HEK293 (cell line): Measurements from ENCODE around the gene BRMS1.

Experiments used
- CTCF ChIA-PET: fragments of 350-600 bp; formaldehyde crosslinking; extraction: SDS; loops from one replicate; lab custom pipeline; 2021; ENCODE audit warnings: antibody characterized with exemption; lab: Yijun Ruan, JAX
- POLR2A ChIA-PET: fragments of 300-600 bp; formaldehyde crosslinking; extraction: SDS; loops from one replicate; lab custom pipeline; 2020; ENCODE audit warnings: antibody characterized with exemption, inconsistent platforms; lab: Yijun Ruan, JAX
- H3K27ac ChIP-seq: fragments of 200-500 bp; sonication (Bioruptor generic); 2 replicates; pipeline ENCODE4 v1.5.1; 2014; ENCODE audit warnings: low read depth, low read length, control low read depth, inconsistent platforms; ENCODE audit errors: extremely low read depth
- H3K36me3 ChIP-seq, 2 experiments: fragments of 200-500 bp in 1 of 2; sonication (Bioruptor generic) in 1 of 2; 1 replicate in 1 of 2; 2 replicates in 1 of 2; pipeline ENCODE4 v1.5.1; 2014 to 2017; ENCODE audit warnings: inconsistent platforms in 2 of 2, low read length in 2 of 2; ENCODE audit not compliant: control insufficient read depth in 2 of 2, insufficient read depth in 1 of 2
- H3K4me1 ChIP-seq: fragments of 200-500 bp; sonication (Bioruptor generic); 2 replicates; pipeline ENCODE4 v1.5.1; 2014; ENCODE audit warnings: mild to moderate bottlenecking, low read length, inconsistent platforms; ENCODE audit not compliant: control insufficient read depth, insufficient read depth
- H3K4me3 ChIP-seq: 2 replicates; pipeline ENCODE4 v1.5.1; 2011; ENCODE audit warnings: low read depth, mild to moderate bottlenecking, control low read depth, low read length, moderate library complexity
- H3K9me3 ChIP-seq: fragments of 200-500 bp; sonication (Bioruptor generic); 2 replicates; pipeline ENCODE4 v1.5.1; 2014; ENCODE audit warnings: low read depth, low read length, inconsistent platforms; ENCODE audit not compliant: control insufficient read depth, insufficient read depth
- BCL11A ChIP-seq: fragments of 450-650 bp; formaldehyde crosslinking; IDR thresholded peaks from 2 replicates; pipeline ENCODE4 v1.5.1; 2016; ENCODE audit warnings: low read depth, missing biosample characterization, missing genetic modification characterization
- PRDM1 ChIP-seq: fragments of 450-650 bp; formaldehyde crosslinking; IDR thresholded peaks from 2 replicates; pipeline ENCODE4; 2016; ENCODE audit warnings: missing biosample characterization, missing genetic modification characterization
- SALL2 ChIP-seq: fragments of 450-650 bp; formaldehyde crosslinking; IDR thresholded peaks from 2 replicates; pipeline ENCODE4 v1.5.0; 2017; ENCODE audit warnings: missing biosample characterization, mild to moderate bottlenecking, missing genetic modification characterization, borderline replicate concordance
- ZIC2 ChIP-seq: fragments of 450-650 bp; formaldehyde crosslinking; IDR thresholded peaks from 2 replicates; pipeline ENCODE4 v1.5.1; 2016; ENCODE audit warnings: missing biosample characterization, missing genetic modification characterization
- ZNF133 ChIP-seq: fragments of 450-650 bp; formaldehyde crosslinking; IDR thresholded peaks from 2 replicates; pipeline ENCODE4 v1.5.1; 2016; ENCODE audit warnings: missing biosample characterization, missing genetic modification characterization
- ZNF140 ChIP-seq: fragments of 450-650 bp; formaldehyde crosslinking; IDR thresholded peaks from 2 replicates; pipeline ENCODE4 v1.5.1; 2016; ENCODE audit warnings: missing biosample characterization, missing genetic modification characterization
- ZNF223 ChIP-seq: fragments of 450-650 bp; formaldehyde crosslinking; IDR thresholded peaks from 2 replicates; pipeline ENCODE4 v1.5.1; 2016; ENCODE audit warnings: missing biosample characterization, missing genetic modification characterization
- ZNF274 ChIP-seq, 2 experiments: fragments of 200-500 bp in 1 of 2; fragments of 450-650 bp in 1 of 2; sonication (Bioruptor generic) in 1 of 2; formaldehyde crosslinking in 1 of 2; IDR thresholded peaks; 2 replicates each; pipeline versions ENCODE4 v1.5.1 to v1.6.1; 2014 to 2016; ENCODE audit warnings: borderline replicate concordance in 1 of 2, inconsistent platforms in 1 of 2, low read length in 1 of 2, missing biosample characterization in 1 of 2, missing genetic modification characterization in 1 of 2
- ZNF416 ChIP-seq: fragments of 450-650 bp; formaldehyde crosslinking; IDR thresholded peaks from 2 replicates; pipeline ENCODE4 v1.5.1; 2016; ENCODE audit warnings: missing biosample characterization, missing genetic modification characterization
- ZNF707 ChIP-seq: fragments of 450-650 bp; formaldehyde crosslinking; IDR thresholded peaks from 2 replicates; pipeline ENCODE4 v1.5.1; 2016; ENCODE audit warnings: missing biosample characterization, missing genetic modification characterization
- ZNF791 ChIP-seq: fragments of 450-650 bp; formaldehyde crosslinking; IDR thresholded peaks from 2 replicates; pipeline ENCODE4 v1.5.1; 2016; ENCODE audit warnings: missing biosample characterization, missing genetic modification characterization
- TF ChIP-seq, protein P1 (sequence below): fragments of 450-650 bp; formaldehyde crosslinking; IDR thresholded peaks from 2 replicates; pipeline ENCODE4 v1.5.1; 2017; ENCODE audit warnings: missing biosample characterization, mild to moderate bottlenecking, missing genetic modification characterization, moderate library complexity
- TF ChIP-seq, protein P2 (sequence below): fragments of 450-650 bp; formaldehyde crosslinking; IDR thresholded peaks from 2 replicates; pipeline ENCODE4 v1.5.1; 2016; ENCODE audit warnings: missing biosample characterization, missing genetic modification characterization
- TF ChIP-seq, protein P3 (sequence below): fragments of 450-650 bp; formaldehyde crosslinking; IDR thresholded peaks from 2 replicates; pipeline ENCODE4 v1.5.1; 2016; ENCODE audit warnings: missing biosample characterization, missing genetic modification characterization

Gene BRMS1

DNA sequence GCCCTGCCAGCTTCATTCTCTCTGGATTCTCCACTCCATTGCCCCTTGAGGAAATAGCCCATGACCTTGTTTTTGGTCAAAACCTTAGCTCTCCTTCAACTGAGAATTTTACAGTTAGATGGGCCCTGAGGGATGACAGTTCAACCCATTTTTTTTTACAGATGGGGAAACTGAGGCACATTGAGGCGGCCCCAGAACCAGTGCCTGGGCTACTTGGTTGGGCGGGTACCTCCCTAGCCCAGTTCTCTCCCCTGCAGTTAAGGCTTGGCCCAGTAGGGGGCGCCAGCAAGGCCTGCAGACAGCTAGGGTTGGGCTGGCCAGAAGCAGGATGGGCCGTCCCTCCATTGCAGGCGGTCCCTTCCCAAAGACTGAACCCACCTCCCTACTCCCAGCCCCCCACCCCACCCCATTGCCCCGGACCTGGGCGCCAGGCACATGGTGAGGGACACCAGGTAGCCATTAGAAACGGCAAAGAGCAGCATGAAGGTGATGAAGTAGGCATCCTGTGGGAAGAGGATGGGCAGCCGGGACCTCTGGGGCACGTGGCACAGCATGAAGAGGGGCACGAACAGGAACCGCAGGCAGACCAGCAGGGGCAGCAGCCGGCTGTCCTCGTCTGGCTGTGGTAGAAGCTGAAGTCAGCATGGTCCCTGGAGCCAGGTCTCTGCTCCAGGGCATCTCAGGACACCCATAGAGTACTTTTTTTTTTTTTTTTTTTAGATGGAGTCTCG is 19.1 kb upstream of the BRMS1 start:
- H3K36me3 ChIP-seq: peaks cover 0 to 55% of the 10 kb centered on the region in 2 experiments; a peak in 1 of 3 replicates
- CTCF ChIA-PET: interaction anchor here (0.6 to 5.6 kb wide), 27 partner anchors 8 to 1063 kb away, joined by 3 to 58 read pairs (median 4); partner anchors contain the start of genes BRMS1 and SLC29A2
- H3K4me3 ChIP-seq: no peak overlapping the region
- TF ChIP-seq ZNF416 (tag by site-specific recombination) (no peak), PRDM1 (tag by site-specific recombination) (no peak), ZNF140 (tag by site-specific recombination) (no peak), ZIC2 (tag by site-specific recombination) (peak; percentile 71)
- TF ChIP-seq, protein P1, sequence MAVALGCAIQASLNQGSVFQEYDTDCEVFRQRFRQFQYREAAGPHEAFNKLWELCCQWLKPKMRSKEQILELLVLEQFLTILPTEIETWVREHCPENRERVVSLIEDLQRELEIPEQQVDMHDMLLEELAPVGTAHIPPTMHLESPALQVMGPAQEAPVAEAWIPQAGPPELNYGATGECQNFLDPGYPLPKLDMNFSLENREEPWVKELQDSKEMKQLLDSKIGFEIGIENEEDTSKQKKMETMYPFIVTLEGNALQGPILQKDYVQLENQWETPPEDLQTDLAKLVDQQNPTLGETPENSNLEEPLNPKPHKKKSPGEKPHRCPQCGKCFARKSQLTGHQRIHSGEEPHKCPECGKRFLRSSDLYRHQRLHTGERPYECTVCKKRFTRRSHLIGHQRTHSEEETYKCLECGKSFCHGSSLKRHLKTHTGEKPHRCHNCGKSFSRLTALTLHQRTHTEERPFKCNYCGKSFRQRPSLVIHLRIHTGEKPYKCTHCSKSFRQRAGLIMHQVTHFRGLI (tag by site-specific recombination): peak; percentile 54
- TF ChIP-seq, protein P2, sequence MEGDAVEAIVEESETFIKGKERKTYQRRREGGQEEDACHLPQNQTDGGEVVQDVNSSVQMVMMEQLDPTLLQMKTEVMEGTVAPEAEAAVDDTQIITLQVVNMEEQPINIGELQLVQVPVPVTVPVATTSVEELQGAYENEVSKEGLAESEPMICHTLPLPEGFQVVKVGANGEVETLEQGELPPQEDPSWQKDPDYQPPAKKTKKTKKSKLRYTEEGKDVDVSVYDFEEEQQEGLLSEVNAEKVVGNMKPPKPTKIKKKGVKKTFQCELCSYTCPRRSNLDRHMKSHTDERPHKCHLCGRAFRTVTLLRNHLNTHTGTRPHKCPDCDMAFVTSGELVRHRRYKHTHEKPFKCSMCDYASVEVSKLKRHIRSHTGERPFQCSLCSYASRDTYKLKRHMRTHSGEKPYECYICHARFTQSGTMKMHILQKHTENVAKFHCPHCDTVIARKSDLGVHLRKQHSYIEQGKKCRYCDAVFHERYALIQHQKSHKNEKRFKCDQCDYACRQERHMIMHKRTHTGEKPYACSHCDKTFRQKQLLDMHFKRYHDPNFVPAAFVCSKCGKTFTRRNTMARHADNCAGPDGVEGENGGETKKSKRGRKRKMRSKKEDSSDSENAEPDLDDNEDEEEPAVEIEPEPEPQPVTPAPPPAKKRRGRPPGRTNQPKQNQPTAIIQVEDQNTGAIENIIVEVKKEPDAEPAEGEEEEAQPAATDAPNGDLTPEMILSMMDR (tag by site-specific recombination): peak; percentile 51
- TF ChIP-seq, protein P3, sequence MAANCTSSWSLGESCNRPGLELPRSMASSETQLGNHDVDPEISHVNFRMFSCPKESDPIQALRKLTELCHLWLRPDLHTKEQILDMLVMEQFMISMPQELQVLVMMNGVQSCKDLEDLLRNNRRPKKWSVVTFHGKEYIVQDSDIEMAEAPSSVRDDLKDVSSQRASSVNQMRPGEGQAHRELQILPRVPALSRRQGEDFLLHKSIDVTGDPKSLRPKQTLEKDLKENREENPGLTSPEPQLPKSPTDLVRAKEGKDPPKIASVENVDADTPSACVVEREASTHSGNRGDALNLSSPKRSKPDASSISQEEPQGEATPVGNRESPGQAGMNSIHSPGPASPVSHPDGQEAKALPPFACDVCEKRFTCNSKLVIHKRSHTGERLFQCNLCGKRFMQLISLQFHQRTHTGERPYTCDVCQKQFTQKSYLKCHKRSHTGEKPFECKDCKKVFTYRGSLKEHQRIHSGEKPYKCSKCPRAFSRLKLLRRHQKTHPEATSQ (tag by site-specific recombination): 0 out of 2 replicates have a peak, but pooled peaks have one; percentile 14
- POLR2A ChIA-PET: interaction anchor here (0.6 to 2.2 kb wide), 3 partner anchors 8 to 20 kb away, joined by 3 to 7 read pairs (median 5); partner anchors contain the start of gene SLC29A2
- H3K4me1 ChIP-seq: no peaks in the 10 kb centered on the region
- H3K9me3 ChIP-seq: no peaks in the 10 kb centered on the region
- H3K27ac ChIP-seq: no peak overlapping the region

DNA sequence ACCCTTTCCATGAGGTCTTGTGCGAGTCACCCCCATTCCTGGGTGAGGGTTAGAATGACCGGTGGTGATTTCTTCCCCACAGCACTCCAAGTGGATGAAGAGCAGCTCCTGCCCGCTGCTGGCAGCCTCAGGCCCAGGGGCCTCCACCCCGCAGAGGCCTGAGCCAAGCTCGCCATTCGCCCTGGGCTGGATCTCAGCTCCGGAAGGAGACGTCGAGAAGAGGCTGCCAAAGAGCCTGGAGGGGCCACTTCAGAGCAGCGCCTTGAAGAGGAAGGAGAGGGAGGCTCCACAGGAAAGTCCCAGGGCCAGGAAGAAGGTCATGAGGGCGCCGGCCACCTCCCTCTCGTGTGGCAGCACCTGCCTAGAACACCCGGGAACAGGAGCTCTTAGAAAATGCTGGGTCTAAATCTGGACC is 18.3 kb upstream of the BRMS1 start:
- no peak overlapping the region for H3K4me3 ChIP-seq
- POLR2A ChIA-PET: interaction anchor here (0.6 to 2.2 kb wide), 3 partner anchors 9 to 19 kb away, joined by 3 to 7 read pairs (median 4); partner anchors contain the start of gene SLC29A2

DNA sequence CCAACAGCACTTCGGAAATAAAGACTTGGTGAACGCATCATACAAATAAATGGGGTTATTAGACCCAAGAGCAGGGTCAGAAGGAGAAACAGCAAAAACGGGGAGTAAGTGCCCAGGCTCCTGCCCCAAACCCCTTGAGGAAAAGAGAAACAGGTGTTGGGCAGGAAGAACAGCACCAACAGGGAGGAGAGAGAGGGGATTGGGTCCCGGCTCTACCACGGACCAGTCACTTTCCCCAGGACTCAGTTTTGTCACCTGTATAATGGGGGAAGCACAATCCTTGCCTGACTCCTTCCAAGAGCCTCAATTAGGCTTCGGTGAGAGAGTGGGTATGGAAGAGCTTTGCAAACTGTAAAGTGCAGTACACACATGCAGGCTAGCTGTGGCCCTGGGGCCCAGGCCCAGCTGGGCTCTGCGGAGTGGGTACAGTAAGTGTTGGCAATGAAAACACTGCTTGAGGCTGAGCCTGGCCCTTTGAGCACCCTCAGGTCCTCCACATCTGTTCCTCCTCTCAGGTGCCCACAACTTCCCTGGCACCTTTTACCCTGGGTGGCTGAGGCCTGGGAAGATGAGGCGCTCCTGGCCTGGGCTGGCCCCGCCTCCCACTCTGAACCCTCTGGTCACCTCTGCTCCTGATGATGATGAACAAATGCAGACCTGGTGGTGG is 17.7 kb upstream of the BRMS1 start:
- H3K36me3 ChIP-seq: peaks cover 0 to 41% of the 10 kb centered on the region in 2 experiments; a peak in 1 of 3 replicates
- no peak overlapping the region for H3K27ac ChIP-seq
- H3K4me3 ChIP-seq: no peak overlapping the region
- TF ChIP-seq ZNF416 (tag by site-specific recombination): no peak
- no peak for TF ChIP-seq SALL2 (tag by site-specific recombination)
- TF ChIP-seq ZNF223: no peak
- no peak for TF ChIP-seq ZNF133 (tag by site-specific recombination)
- TF ChIP-seq, protein P1 (tag by site-specific recombination): no peak
- H3K9me3 ChIP-seq: no peaks in the 10 kb centered on the region
- no peaks in the 10 kb centered on the region for H3K4me1 ChIP-seq
- POLR2A ChIA-PET: interaction anchor here (1.2 to 2.2 kb wide), 2 partner anchors 9 to 15 kb away, joined by 4 to 7 read pairs; partner anchors contain the start of gene SLC29A2
- CTCF ChIA-PET: interaction anchor here (0.9 to 5.6 kb wide), 7 partner anchors 8 to 77 kb away, joined by 3 to 58 read pairs (median 6); no protein-coding TSS in a partner anchor

More for the DNA sequence above, 18.3 kb upstream of the BRMS1 start:
- no peak for TF ChIP-seq ZNF707 (tag by site-specific recombination)
- no peak for TF ChIP-seq ZNF791
- TF ChIP-seq ZNF274 (IDR thresholded peaks at IDR 0.05; ENCODE audit: low read length): no peak
- TF ChIP-seq ZNF274 (tag by site-specific recombination; IDR thresholded peaks at IDR 0.05; ENCODE audit: borderline replicate concordance): no peak
- no peak for TF ChIP-seq BCL11A (tag by site-specific recombination)
- Histone ChIP-seq H3K4me1 (no peaks in the 10 kb centered on the region), H3K9me3 (no peaks in the 10 kb centered on the region), H3K27ac (no peak overlapping the region), H3K36me3 (peaks cover 0 to 47% of the 10 kb centered on the region in 2 experiments; a peak in 1 of 3 replicates)
- CTCF ChIA-PET: interaction anchor here (0.6 to 5.6 kb wide), 25 partner anchors 8 to 1063 kb away, joined by 3 to 58 read pairs (median 4); partner anchors contain the start of genes BRMS1 and SLC29A2
